ENCODE results near the gene ANKRD63.

GRCh38 chr15:40233727-40234577 lies 48.9 kb downstream of the ANKRD63 start:
- TF ChIP-seq CTCF (IDR thresholded peaks at IDR 0.05) (no peak), EZH2 (IDR thresholded peaks at IDR 0.05) (no peak), EZH2phosphoT487 (IDR thresholded peaks at IDR 0.05) (no peak)
